Right lobe of liver (tissue), 4 donors: ENCODE data around the gene PLBD2.

Experiments used
- POLR2A ChIP-seq: fragments of 450-650 bp; IDR thresholded peaks from one replicate; pipeline ENCODE4 v1.6.1; 2017; ENCODE audit warnings: antibody characterized with exemption, mild to moderate bottlenecking
- TF ChIP-seq, protein P1 (sequence below), 4 donors: fragments of 200-600 bp in 3 of 4; fragments of 450-650 bp in 1 of 4; IDR thresholded peaks; one replicate each; pipeline versions ENCODE4 v1.5.1 to v1.8.0; 2016 to 2022; ENCODE audit warnings: antibody characterized with exemption in 4 of 4, mild to moderate bottlenecking in 2 of 4
- donor health status: DM: no; HTN: no; CAD: no.
- donor health status: DM: no; HTN: no; CAD: no.
- donor health status: DM: no; HTN: yes; CAD: no.

DNA sequence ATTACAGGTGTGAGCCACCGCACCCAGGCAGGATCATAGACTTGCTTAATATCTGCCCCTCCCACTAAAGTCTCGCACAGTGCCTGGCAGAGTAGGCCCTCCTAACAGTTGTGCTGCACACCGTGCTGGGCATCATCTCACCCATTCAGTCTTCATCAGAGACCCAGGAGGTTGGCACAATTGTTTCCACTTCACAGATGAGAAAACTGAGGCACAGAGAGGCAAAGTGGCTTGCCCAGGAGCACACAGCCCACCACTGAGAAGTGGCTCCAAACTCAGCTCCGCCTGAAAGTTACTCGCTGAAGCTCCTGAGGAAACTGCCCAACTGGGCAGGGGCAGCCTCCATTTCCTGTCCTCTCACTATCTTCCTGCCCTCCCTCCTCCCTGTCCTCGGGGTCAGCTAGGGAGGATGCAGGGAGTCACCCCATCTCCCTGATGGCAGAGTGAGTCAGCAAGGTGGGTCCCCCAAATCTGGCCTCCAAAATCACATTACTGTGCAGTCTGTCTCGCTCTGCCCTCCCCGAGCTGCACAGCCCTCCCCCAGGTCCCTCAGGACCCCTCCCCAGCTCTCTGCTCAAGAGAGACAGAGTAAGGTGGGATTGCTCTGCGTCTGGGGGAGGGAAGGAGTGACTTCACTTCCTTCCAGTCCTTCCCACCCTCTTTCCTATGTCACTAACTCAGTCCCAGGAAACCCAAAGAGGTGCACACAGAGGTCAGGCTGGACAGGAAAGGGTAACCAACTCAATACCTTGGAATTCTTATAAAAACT, 29.2 kb upstream of the PLBD2 start:
- TF ChIP-seq, protein P1, sequence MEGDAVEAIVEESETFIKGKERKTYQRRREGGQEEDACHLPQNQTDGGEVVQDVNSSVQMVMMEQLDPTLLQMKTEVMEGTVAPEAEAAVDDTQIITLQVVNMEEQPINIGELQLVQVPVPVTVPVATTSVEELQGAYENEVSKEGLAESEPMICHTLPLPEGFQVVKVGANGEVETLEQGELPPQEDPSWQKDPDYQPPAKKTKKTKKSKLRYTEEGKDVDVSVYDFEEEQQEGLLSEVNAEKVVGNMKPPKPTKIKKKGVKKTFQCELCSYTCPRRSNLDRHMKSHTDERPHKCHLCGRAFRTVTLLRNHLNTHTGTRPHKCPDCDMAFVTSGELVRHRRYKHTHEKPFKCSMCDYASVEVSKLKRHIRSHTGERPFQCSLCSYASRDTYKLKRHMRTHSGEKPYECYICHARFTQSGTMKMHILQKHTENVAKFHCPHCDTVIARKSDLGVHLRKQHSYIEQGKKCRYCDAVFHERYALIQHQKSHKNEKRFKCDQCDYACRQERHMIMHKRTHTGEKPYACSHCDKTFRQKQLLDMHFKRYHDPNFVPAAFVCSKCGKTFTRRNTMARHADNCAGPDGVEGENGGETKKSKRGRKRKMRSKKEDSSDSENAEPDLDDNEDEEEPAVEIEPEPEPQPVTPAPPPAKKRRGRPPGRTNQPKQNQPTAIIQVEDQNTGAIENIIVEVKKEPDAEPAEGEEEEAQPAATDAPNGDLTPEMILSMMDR (IDR thresholded peaks at IDR 0.05), result no peak
- no peak for TF ChIP-seq POLR2A
